Activated CD8-positive, alpha-beta memory T cell treated with anti-CD3 and anti-CD28 coated beads for 24 hours (primary cell): ENCODE measurements around the gene TNIP3.

Experiments
- DNase-seq: peaks from one replicate; pipeline ENCODE4 v3.0.0-alpha.2; 2020

TNIP3 gene

DNA sequence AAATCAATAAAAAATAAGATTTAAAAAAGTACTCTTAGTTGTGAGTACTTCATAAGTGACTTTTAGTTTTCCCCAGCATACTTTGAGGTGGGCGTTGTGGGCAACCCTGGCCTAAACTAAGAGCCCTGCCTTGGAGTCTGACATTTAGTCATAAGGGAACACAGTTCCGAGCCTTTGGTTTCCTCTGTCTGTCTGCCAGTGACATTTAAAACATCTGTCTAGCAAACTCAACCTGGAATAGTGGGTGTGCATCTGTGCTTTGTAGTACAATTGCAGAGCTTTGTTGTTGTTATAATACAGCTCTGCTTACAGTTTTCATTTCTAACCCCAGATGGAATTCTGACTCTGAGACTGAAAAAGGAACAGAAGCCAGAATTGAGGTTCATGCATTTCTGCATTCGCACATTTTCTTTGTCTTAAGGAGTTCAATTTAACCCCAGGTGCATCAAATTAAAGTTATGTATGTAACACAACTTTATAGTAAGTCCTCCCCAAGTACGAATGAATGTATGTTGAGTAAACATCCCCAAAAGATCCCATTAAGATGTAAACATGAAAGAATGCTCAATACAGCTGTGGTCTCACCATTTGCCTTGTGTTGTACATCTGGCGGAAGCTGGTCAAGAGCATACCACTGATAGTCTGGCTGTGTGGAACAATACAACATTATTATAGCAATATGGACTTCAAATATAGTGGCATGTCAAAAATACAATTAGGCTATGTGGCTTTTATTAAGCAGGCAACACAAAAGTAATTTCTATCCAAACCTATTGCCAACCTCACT, 25.9 kb downstream of the TNIP3 start:
- DNase-seq, result no peak

DNA sequence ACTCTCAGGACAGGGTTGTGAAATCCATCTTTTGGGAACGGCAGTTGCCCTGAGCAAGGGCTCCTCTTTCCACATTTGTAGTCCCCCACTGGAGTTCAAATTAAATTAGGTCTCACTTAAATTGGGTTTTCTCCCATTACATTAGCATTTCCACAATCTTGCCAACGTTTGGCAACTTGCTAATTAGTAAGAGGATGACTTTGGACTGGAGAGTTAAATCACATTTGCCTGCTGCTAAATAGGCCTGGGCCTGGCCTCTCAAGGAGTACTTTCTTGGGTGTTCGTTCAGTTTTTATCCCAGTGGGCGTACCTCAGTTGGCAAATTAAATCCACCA, 33.8 kb downstream of the TNIP3 start:
- DNase-seq, result no peak

DNA sequence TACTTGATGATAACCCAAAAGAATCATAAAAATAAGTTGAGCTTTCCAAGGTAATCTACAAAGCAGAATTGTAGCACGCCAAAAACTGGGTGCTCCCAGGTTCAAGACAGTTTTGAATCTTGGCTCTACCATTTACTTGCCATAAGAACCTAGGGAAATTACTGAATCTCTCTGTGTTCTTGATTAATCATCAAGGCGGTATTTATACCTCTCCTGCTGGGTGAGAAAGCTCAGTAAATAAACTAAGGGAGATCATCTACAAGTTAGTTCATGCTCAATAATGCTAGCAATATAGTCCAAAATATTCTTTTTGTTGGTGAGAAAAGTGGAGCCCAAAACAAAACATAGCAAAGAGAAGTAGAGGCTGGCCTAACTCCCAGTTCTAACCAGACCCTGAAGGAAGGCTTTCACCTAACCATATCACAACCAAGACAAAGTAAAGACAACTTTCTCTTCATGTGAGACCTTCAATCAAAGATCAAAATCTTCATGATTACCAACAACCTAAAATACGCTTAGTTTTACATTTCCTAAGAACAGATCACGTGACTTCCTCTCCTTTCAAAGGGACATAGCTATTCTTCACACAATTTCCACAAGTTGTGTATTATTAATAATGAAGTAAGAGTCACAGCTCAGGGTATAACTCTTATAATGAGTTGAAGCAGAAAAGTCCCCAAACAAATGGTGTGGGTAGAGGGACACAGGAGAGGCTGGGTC, 34.4 kb downstream of the TNIP3 start:
- DNase-seq, result no peak

DNA sequence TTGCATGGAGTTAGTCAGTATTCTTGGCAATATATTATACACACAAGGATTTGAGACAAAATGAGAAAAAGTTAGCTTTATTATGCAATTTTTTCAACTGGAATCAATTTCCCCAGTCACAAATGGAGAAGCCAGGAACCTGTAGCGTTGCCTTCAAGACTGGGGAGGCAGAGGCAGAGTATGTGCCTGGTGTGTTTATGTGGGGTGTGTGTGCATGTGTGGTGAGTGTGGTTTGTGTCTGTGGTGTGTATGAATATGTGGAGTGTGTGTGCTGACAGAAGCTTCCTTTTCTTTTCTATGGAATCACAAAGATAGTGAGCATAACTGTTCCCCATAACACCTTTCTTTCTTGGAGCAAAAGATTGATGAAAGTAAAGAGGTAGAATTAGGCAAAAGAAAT, 37.0 kb downstream of the TNIP3 start:
- DNase-seq, result no peak

DNA sequence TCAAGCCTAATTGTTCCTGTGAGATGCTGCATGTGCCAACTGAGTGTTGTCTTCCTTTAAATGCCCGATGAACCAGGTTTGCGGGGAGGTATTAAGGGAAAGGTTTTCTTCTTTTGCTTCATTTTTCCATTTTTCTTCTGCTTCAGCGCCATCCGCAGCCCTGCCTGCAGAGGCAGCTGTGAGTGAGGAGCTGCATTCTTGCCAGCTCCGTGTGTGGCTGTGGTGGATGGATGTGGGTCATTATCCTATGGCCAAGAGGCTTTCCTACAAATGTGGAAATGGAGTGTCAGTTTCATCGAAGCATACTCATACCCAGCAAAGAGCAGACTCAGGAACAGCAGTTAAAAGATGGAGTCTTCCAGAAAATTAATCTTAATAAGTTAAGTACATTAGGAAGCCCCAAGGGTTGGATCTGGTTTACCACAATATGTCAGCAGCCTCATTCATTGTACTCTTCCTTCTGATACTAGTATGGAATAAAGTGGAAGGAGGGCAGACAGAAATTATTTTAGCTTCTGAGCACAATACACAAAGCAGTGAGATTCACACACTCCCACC, 37.6 kb downstream of the TNIP3 start:
- no peak for DNase-seq

DNA sequence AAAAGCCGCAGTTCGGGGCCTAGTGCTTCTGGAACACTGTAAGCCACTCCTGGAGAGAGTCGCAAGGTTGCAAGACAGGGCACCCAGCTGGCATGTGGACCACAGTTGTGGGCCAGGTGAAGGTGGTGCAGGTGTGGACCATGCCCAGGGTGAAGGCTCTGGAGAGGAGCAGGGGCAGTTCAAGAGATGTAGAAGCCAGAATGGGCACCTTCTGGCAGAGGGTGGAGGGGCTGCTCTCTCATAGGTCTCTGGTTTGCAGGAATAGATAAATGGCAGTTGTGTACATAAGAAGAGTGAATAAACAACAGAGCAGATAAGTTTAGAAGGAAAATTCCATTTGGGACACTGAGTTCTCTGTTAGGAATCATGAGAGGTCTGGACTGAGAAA, 38.6 kb downstream of the TNIP3 start:
- no peak for DNase-seq

DNA sequence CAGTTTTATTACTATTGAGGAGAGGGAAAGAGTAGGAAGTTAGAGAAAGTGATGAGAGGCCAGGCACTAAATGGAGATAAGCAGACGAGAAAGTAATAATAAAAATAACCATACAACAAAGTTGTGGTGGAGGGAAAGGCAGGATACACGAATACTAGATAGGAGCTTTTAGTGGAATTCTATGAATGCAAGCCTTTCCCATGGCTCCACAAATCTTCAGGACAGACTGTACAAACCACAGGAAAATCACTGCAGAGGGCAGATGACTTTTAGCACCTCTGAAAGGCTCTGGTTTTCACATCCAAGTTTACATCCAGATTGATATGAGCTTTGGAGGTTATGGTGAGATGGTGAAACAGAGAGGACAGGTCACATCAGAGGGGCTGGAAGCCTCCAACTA, 41.5 kb downstream of the TNIP3 start:
- no peak for DNase-seq

DNA sequence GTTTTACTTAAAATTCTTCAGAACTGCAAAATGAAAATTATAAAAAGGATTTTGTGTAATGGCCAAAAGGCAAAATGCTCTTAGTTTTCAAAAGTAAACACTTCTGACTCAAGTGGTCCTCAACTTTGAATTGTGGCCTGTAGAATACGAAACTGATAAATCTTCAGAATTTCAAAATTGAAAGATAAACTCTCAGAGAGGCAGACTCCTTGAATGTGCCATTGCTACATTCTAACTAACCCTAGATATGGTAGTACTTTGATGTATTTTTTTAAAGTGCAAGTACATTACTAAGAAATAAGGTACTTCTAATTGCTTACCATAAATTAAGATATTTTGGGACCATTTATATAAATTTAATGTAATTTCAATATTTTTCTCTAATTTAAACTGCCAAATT, 44.4 kb downstream of the TNIP3 start:
- no peak for DNase-seq

DNA sequence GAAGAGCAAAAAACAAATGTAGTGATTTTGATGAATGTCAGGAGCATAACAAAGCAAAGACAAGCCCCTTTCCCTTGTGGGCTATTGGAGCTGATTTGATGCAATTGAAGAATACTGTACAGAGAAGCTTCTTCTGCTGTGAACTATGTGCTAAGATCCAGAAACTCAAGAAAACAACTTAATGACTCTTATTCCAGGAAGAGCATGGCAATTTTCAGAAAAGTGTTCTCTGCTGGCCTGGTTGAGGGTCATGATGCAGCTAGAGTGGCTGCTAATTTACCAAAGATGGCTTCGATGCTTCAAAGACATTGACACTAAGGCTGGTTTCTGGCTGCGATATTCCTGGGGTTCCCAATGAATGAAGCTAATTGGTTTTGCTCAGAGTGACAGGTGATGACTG, 45.8 kb downstream of the TNIP3 start:
- DNase-seq, result no peak

DNA sequence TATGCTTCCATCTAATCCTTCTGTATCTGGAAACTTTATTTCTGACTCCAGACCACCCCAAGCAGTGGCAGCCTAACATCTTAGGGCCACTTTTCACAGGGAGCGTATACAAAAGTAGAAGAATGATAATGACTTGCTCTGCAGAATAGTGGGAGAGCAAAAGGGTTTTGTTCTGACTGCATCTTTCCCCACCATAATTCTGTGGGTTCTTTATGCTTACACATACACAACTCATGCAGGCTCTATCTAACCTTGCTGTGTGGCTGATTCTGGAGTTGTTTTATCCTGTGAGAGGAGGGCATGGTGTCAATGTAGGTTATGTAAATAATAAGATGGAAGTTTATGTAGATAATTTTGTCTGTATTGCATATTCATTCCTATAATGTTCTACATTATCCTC, 49.4 kb downstream of the TNIP3 start:
- DNase-seq, result no peak

DNA sequence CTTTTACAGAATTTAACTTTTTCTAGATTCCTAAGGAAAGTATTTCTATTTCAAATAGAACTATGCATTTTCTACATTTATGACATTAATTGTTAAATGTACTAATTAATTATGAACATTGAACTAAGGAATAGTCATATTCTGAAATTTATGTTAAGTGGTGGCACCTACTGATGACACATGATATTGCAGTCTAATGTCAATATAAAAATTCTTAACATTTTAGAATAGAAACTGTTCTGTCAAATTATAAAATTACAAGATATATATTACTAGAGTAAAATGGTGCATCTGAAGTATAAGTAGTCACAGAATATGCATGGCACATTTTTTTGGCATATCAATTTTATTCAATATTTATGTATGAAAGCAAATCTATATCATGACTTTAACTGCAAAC, 51.6 kb downstream of the TNIP3 start:
- DNase-seq, result no peak

DNA sequence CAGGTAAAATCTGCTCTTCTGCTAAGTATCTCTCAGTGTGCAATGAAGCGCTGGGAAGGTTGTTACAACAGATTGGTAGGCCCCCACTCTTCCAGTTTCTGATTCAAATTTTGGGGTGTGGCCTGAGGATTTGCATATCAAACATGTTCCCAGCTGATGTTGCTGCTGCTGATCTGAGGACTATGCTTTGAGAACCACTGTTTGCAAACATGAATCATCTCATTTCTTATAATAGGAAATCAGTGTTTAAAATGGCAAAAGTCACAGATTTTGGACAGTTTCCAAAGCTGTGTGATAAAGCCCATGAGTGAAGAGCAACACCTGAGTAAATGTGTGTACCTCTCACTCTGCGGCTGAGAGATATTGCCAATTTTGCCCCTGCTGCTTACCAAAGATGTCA, 55.6 kb downstream of the TNIP3 start:
- DNase-seq, result no peak

DNA sequence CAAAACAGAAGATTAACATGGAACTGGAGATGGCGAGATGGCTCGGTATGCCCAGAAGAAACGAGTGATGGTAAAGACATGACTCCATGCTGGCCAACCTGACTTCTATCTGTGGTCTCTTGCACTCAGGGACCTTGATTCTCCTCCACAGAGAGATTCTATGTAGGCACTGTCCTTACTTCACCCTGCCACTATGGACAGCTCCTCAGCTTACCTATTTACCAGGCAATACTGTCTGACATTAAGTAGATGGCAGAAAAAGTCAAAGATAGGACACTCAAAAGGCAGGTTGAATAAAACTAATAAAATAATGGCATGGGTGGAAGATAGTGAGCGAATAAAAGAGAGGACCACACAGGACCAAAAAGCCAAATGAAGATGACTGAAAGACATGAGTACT, 56.6 kb downstream of the TNIP3 start:
- no peak for DNase-seq

DNA sequence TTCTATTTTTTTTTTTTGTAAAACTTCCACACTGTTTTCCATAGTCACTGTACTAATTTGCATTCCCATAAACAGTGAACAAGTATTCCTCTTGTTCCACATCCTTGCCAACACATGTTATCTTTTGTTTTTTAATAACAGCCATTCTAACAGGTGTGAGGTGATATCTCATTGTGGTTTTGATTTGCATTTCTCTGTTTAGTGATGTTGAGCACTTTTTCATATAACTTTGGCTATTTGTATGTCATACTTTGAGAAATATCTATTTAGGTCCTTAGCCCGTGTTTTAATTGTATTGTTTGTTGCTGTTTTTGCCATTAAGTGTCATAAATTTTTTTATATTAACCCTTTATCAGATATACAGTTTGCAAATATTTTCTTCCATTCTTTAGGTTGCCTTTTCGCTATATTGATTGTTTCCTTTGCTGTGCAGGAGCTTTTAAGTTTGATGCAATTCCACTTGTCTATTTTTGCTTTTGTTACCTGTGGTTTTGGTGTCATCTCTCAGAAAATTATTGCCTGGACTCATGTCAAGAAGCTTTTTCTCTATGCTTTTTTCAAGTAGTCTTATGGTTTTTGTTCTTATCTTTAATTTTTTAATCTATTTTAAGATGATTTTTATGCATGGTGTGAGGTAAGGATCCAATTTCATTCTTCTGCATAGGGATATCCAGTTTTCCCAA, 63.9 kb downstream of the TNIP3 start:
- no peak for DNase-seq

DNA sequence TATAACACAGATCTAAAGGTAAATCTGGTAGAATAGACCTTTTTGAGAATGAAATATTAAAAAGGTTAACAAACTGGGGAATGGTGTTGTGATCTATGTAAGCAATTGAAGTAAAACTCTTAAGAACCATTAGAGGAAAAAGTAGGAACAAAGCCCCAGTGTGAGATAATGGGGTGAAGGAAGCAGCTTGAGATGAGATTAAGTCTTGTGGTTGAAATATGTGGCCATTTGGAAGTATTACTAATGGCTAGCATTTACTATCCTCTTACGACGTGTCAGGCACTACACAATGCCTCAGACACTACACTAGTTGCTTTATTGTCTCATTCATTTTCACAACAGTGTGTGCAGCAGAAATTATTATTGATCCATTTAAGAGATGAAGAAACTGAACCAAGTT, 65.9 kb downstream of the TNIP3 start:
- no peak for DNase-seq

DNA sequence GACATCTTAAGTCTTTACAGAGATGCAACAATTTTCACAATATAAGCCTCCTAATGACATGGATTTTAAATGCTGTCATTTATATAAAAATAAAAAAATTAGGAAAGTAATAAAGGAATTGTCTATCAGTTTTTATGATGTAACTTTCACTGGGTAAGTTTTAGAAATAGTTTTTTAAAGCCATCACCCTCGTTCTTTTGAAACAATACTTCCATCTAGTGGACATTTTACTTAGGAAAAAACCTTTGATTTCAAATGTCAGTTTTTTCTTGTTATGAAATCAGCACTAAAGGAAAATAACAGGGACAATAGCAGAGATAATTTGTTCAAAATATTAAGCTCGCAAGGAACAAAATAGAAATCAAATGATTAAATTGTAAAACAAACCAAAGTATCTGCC, 67.5 kb downstream of the TNIP3 start:
- no peak for DNase-seq

DNA sequence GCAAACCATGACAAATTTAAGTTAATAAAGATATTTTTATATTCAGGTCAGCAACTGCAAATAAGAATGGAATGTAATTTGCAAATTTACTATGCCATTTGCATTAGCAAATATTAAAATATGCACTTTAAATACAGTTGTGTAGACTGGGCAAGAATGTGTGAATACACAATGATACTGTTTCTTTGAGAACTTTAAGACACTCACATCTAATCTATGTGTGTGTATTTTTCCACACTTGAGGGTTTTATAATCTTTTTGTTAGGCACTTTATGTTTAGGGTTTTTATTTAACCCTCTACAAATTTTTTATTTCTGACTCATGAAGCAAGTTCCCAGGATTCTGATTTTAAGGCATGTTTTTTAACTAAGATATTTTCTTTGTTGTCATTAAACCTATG, 67.9 kb downstream of the TNIP3 start:
- DNase-seq, result no peak

DNA sequence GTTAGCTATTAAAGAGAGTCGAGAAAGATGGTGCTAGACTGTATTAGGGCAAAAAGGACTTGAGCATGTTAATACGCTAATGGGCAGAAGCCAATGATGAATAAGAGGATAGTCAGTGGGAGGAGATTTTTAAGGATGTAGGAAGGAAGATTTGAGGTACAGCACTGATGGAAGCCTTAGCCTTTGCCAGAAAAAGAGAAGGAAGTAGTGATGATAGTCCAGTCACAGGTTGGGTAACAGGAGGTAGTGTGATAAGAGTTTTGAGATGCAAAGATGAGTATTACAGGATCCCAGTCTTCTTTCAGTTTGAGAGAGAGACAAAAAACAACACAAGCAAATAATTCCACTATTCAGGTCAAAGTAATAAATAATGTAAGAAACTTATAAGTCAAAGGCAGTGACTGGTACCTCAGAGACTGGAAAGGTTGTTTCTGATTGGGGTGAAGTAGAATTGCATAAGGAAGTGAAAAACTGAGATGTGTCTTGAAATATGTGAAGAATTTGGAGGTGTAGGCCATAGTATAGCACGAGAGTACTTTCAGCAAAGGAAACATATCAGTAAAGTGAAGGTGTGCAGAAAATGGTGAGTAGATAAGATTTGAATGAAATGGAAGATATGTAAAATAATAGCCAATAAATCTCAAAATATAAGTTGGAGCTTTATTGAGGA, 69.7 kb downstream of the TNIP3 start:
- no peak for DNase-seq

DNA sequence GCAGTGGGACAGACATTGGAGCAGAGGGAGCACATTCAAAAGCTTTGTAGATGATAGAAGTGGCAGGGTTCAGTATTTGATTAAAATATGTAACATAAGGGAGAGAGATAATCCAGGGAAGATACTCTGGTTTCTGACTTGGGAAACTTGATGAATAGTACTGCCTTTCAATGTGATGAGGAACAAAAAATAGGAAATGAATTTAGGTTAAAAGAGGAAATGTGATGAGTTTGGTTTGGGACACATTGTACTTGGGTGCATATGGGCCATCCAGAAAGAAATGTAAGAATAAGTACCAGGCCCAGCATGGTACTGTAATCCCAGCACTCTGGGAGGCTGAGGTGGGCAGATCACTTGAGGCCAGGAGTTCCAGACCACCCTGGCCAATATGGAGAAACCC, 70.9 kb downstream of the TNIP3 start:
- no peak for DNase-seq

DNA sequence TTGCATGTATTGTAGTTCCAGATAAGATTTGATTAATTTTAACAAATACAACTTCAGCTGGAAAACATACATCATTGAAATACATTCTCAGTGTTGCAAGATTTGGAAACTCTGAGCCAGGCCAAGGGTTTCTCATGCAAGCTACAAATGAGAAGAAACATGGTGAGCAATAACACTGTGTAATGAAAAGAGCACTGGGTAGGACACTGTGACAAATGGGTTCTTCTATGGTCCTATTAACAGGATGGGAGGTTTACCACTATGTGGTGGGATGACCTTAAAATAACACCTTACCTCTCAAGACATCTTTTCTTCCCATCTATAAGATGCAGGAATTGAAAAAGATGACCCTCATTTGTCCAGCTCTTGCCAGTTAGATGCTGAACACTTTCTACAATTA, 72.2 kb downstream of the TNIP3 start:
- no peak for DNase-seq

DNA sequence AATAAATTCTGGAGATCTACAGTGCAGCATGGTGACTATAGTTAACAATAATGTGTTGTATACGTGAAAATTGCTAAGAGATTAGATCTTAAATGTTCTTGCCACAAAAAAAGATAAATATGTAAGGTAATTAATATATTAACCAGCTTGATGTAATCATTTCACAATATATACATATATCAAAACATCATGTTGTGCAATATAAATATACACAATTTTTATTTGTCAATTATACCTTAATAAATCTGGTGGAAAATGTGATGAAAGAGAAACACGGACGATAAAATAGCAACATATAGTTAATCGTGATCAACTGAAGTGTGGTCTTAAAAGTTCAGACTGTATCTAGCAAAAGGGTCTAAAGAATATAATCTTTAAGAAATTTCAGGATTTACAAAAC, 75.3 kb downstream of the TNIP3 start:
- no peak for DNase-seq
